Neural crest cell (in vitro differentiated cells): ENCODE data around the gene DNAJC27. TPM values are rescaled to one million over a fixed set of nuclear protein-coding genes. Genes with fewer than 3 reads are reported as not detected.

Experiments
- total RNA-seq: library from RNA; stranded (reverse); gene quantifications from 2 replicates; pipeline ENCODE4 v1.2.1, GENCODE V29; 2021

The DNAJC27 gene
- total RNA-seq, 1 donor from 2014 or later, result 8.1 TPM

Other genes starting within 250 kb of the DNAJC27 start
- gene PTRHD1, start 178.6 kb downstream of the DNAJC27 start, total RNA-seq, result 38.2 and 42.7 TPM in 2 replicates
- 69.3 and 69.7 TPM in 2 replicates for gene CENPO, start 178.5 kb downstream of the DNAJC27 start, total RNA-seq
- 48.1 and 49.2 TPM in 2 replicates for gene ADCY3, start 51.7 kb downstream of the DNAJC27 start, total RNA-seq
- gene EFR3B, start 70.1 kb upstream of the DNAJC27 start, total RNA-seq, result 40.7 and 41.2 TPM in 2 replicates
- gene POMC, start 196.6 kb upstream of the DNAJC27 start, total RNA-seq, result 0.39 and 0.54 TPM in 2 replicates